PFSK-1 (cell line): Measurements from ENCODE around the gene CRTAC1.

Experiments used
- FOXP2 ChIP-seq: optimal IDR thresholded peaks from 2 replicates; pipeline ENCODE3; 2011; ENCODE audit warnings: borderline replicate concordance, control low read depth, inconsistent platforms; ENCODE audit not compliant: insufficient read depth; ENCODE audit errors: extremely low read length, extremely low read depth
- POLR2AphosphoS5 ChIP-seq: IDR thresholded peaks from 2 replicates; pipeline ENCODE4 v1.6.1; 2012; ENCODE audit warnings: low read depth, mild to moderate bottlenecking, control low read depth, low read length, moderate library complexity
- REST ChIP-seq, 2 experiments: IDR thresholded peaks; 2 replicates each; pipeline versions ENCODE4 v1.6.1 to v1.8.0; 2011 to 2012; ENCODE audit warnings: low read depth in 2 of 2, low read length in 2 of 2, control low read depth in 1 of 2, inconsistent platforms in 1 of 2, mild to moderate bottlenecking in 1 of 2, moderate library complexity in 1 of 2; ENCODE audit not compliant: insufficient read depth in 1 of 2
- SIN3A ChIP-seq: IDR thresholded peaks from 2 replicates; pipeline ENCODE4 v1.6.1; 2012; ENCODE audit warnings: mild to moderate bottlenecking, low read length, moderate library complexity, borderline replicate concordance; ENCODE audit not compliant: insufficient read depth
- TAF1 ChIP-seq: IDR thresholded peaks from 2 replicates; pipeline ENCODE4 v1.6.1; 2012; ENCODE audit warnings: low read length, control low read depth, borderline replicate concordance; ENCODE audit not compliant: insufficient read depth

CRTAC1 gene

GRCh38 chr10:97882142-97883091 is 148.0 kb downstream of the CRTAC1 start:
- no peak for TF ChIP-seq TAF1

GRCh38 chr10:97880109-97880508 is 150.3 kb downstream of the CRTAC1 start:
- no peak for TF ChIP-seq FOXP2

- TF ChIP-seq FOXP2 (no peak), POLR2AphosphoS5 (no peak), TAF1 (no peak), REST (IDR thresholded peaks at IDR 0.05; ENCODE audit: insufficient read depth in 1 of 2, low read depth in 2 of 2, low read length in 2 of 2) (no peak), SIN3A (no peak)
These were observed 151.2 kb downstream of the CRTAC1 start for GRCh38 chr10:97879241-97879640.

- TF ChIP-seq POLR2AphosphoS5 (no peak), FOXP2 (no peak), TAF1 (no peak), REST (IDR thresholded peaks at IDR 0.05; ENCODE audit: insufficient read depth in 1 of 2, low read depth in 2 of 2, low read length in 2 of 2) (no peak), SIN3A (no peak)
These were observed 154.0 kb downstream of the CRTAC1 start for GRCh38 chr10:97876402-97876801.

GRCh38 chr10:97875391-97875790 is 155.0 kb downstream of the CRTAC1 start:
- TF ChIP-seq FOXP2 (peak; percentile 13), REST (IDR thresholded peaks at IDR 0.05; ENCODE audit: insufficient read depth in 1 of 2, low read depth in 2 of 2, low read length in 2 of 2) (no peak), TAF1 (no peak)

GRCh38 chr10:97874332-97874731 is 156.1 kb downstream of the CRTAC1 start:
- no peak for TF ChIP-seq SIN3A
- TF ChIP-seq REST (IDR thresholded peaks at IDR 0.05; ENCODE audit: insufficient read depth in 1 of 2, low read depth in 2 of 2, low read length in 2 of 2), result no peak
- no peak for TF ChIP-seq FOXP2
- TF ChIP-seq TAF1, result no peak
- no peak for TF ChIP-seq POLR2AphosphoS5
